GM10266 (cell line): ENCODE measurements around the gene ECT2L.
"Not testable (repeated sequence)": the region's sequence is repeated elsewhere in the genome, so short reads cannot be mapped to it uniquely, and the experiment has no call there.

Source experiments
- DNase-seq: peaks from one replicate; pipeline ENCODE4 v3.0.0; 2012; ENCODE audit errors: extremely low spot score
- CTCF ChIP-seq: IDR thresholded peaks from 2 replicates; pipeline ENCODE4 v1.5.1; 2012; ENCODE audit warnings: mild to moderate bottlenecking, low read depth; ENCODE audit not compliant: control insufficient read depth, insufficient read depth; ENCODE audit errors: missing control alignments

ECT2L gene

GRCh38 chr6:138912308-138912707 lies 116.4 kb downstream of the ECT2L start:
- DNase-seq: peak; percentile 22
- TF ChIP-seq CTCF: no peak

DNA sequence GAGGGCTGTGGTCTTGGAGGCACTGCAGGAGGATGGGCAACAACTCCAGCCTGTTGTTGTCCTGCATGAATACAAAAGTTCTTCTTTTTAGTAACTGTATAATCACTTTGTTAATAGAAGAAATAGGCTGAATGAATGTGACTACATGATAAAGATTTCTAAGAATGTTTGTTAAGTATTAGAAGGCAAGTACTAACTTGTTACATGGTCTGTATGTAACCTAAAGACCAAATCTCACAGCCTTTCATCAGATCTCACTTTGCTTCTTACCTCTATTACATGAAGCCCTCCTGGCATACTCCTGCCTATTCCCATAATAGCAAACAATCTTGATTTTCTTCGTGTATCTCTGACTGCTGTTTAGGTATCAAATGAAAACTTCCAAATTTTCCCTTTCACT lies 118.8 kb downstream of the ECT2L start:
- no peak for DNase-seq
- TF ChIP-seq CTCF: no peak

DNA sequence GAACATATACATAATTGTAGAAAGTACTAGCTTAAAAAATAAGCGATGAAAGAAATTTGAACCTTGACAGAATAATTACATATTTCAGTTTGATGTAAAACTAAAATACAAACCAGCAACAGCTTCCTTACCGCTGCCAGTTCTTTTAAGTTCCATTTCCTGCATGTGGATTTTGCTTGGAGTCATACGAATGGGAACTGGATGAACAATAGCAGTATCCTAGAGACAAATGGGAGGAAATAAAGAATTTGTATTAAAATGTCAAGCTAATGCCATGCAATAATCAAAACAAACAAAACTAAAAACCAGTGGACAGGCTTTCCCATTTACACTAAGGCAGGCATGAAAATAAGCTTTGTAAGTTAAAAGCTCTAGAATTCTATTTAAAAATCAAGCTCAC lies 125.0 kb downstream of the ECT2L start:
- no peak for DNase-seq
- no peak for TF ChIP-seq CTCF

GRCh38 chr6:138923561-138923960 lies 127.7 kb downstream of the ECT2L start:
- DNase-seq: no peak
- TF ChIP-seq CTCF: no peak

GRCh38 chr6:138925806-138926205 lies 129.9 kb downstream of the ECT2L start:
- no peak for DNase-seq
- TF ChIP-seq CTCF: no peak

- TF ChIP-seq CTCF: no peak
- no peak for DNase-seq
Measured at GRCh38 chr6:138926579-138926978, 130.7 kb downstream of the ECT2L start.

- TF ChIP-seq CTCF: no peak
- DNase-seq: no peak
Measured at GRCh38 chr6:138931660-138932059, 135.8 kb downstream of the ECT2L start.

GRCh38 chr6:138936873-138937272 lies 141.0 kb downstream of the ECT2L start:
- DNase-seq: not testable (repeated sequence)
